Uterus (tissue), 2 donors: ENCODE data around the gene ZBTB20.

ENCODE experiments used
- CTCF ChIP-seq, 4 experiments: fragments of 200-600 bp in 2 of 4; fragments of 450-650 bp in 2 of 4; sonication (generic) in 2 of 4; IDR thresholded peaks; one replicate each; pipeline ENCODE4 v1.5.1; 2016 to 2019; ENCODE audit warnings: antibody characterized with exemption in 4 of 4, mild to moderate bottlenecking in 2 of 4, moderate library complexity in 1 of 4
- POLR2A ChIP-seq, 2 donors: fragments of 450-650 bp; IDR thresholded peaks; one replicate each; pipeline ENCODE4 v1.6.1; 2016; ENCODE audit warnings: antibody characterized with exemption in 2 of 2, mild to moderate bottlenecking in 1 of 2, moderate library complexity in 1 of 2

- no peak for TF ChIP-seq CTCF (IDR thresholded peaks at IDR 0.05)
- no peak for TF ChIP-seq POLR2A (IDR thresholded peaks at IDR 0.05)
These were observed 520.3 kb downstream of the ZBTB20 start for GRCh38 chr3:114626751-114627150.
